ENCODE data around the gene TTC27. TPM values are rescaled to one million over a fixed set of nuclear protein-coding genes. Genes with fewer than 3 reads are reported as not detected.

TTC27 gene
- total and polyA plus RNA-seq, 10 of the 15 experiments (the other 5 are each of a cell fraction or from before 2014, with no cell fraction given): 20.4 to 34.9 (median 26.0) TPM

DNA sequence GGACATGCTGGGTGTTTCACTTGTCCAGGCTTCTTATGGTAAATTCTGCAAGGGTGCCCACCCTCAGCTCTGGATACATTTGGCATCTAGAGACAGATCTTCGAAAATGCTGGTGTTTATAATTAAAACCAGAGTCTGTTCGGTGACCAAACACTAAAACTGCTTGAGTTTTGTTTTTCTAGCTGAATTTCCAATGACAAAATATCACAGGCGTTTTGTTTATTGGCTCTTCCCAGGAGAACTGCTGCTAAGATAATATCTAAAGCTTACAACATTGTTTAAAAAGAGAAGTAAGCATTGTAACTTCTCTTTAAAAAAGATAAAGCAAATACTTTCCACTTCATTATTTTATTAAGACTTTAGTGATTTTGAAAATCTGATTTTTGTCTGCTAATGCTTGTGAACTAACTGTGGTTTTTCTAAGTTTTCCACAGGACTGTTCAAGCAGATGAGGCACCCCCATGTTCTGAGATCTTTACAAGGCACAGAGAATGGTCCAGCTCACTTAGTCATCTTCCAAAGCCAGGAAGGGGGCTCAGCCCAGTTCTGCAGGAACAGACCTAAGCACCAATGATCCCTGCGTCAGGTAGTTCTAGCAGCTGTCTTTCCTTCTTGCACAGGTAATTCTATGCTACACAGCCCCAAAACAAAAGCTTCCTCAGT, 224.1 kb downstream of the TTC27 start (continued):
- TF ChIP-seq SMARCA5 (IDR thresholded peaks at IDR 0.05) (no peak), TCF12 (IDR thresholded peaks at IDR 0.05; ENCODE audit: low read depth, low read length) (no peak), HDAC6 (IDR thresholded peaks at IDR 0.05; ENCODE audit: unreplicated experiment) (no peak), POLR2A (IDR thresholded peaks at IDR 0.05; ENCODE audit: low read depth, low read length) (no peak), POLR2AphosphoS5 (IDR thresholded peaks at IDR 0.05; ENCODE audit: low read length) (no peak), NRF1 (conservative IDR thresholded peaks at IDR 0.05; ENCODE audit: low read depth, low read length) (no peak), KAT2A (conservative IDR thresholded peaks at IDR 0.05; ENCODE audit: control insufficient read depth, low read depth, low read length) (no peak)
- TF ChIP-seq, protein P1, sequence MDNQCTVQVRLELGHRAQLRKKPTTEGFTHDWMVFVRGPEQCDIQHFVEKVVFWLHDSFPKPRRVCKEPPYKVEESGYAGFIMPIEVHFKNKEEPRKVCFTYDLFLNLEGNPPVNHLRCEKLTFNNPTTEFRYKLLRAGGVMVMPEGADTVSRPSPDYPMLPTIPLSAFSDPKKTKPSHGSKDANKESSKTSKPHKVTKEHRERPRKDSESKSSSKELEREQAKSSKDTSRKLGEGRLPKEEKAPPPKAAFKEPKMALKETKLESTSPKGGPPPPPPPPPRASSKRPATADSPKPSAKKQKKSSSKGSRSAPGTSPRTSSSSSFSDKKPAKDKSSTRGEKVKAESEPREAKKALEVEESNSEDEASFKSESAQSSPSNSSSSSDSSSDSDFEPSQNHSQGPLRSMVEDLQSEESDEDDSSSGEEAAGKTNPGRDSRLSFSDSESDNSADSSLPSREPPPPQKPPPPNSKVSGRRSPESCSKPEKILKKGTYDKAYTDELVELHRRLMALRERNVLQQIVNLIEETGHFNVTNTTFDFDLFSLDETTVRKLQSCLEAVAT (IDR thresholded peaks at IDR 0.05): no peak
- TF ChIP-seq, protein P2, sequence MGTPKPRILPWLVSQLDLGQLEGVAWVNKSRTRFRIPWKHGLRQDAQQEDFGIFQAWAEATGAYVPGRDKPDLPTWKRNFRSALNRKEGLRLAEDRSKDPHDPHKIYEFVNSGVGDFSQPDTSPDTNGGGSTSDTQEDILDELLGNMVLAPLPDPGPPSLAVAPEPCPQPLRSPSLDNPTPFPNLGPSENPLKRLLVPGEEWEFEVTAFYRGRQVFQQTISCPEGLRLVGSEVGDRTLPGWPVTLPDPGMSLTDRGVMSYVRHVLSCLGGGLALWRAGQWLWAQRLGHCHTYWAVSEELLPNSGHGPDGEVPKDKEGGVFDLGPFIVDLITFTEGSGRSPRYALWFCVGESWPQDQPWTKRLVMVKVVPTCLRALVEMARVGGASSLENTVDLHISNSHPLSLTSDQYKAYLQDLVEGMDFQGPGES (IDR thresholded peaks at IDR 0.05): no peak
- TF ChIP-seq, protein P3, sequence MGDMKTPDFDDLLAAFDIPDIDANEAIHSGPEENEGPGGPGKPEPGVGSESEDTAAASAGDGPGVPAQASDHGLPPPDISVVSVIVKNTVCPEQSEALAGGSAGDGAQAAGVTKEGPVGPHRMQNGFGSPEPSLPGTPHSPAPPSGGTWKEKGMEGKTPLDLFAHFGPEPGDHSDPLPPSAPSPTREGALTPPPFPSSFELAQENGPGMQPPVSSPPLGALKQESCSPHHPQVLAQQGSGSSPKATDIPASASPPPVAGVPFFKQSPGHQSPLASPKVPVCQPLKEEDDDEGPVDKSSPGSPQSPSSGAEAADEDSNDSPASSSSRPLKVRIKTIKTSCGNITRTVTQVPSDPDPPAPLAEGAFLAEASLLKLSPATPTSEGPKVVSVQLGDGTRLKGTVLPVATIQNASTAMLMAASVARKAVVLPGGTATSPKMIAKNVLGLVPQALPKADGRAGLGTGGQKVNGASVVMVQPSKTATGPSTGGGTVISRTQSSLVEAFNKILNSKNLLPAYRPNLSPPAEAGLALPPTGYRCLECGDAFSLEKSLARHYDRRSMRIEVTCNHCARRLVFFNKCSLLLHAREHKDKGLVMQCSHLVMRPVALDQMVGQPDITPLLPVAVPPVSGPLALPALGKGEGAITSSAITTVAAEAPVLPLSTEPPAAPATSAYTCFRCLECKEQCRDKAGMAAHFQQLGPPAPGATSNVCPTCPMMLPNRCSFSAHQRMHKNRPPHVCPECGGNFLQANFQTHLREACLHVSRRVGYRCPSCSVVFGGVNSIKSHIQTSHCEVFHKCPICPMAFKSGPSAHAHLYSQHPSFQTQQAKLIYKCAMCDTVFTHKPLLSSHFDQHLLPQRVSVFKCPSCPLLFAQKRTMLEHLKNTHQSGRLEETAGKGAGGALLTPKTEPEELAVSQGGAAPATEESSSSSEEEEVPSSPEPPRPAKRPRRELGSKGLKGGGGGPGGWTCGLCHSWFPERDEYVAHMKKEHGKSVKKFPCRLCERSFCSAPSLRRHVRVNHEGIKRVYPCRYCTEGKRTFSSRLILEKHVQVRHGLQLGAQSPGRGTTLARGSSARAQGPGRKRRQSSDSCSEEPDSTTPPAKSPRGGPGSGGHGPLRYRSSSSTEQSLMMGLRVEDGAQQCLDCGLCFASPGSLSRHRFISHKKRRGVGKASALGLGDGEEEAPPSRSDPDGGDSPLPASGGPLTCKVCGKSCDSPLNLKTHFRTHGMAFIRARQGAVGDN (IDR thresholded peaks at IDR 0.05): no peak
